Esophagus (tissue), 2 donors: ENCODE results near the gene LMO7. TPM values are rescaled to one million over a fixed set of nuclear protein-coding genes. Genes with fewer than 3 reads are reported as not detected.
"Not testable (repeated sequence)": the region's sequence is repeated elsewhere in the genome, so short reads cannot be mapped to it uniquely, and the experiment has no call there.

Experiments used
- H3K27ac ChIP-seq, 2 donors: one replicate each; pipeline ENCODE4 v1.5.1; 2013; ENCODE audit warnings: low read depth in 2 of 2, mild to moderate bottlenecking in 2 of 2, inconsistent platforms in 1 of 2, low read length in 1 of 2, moderate library complexity in 1 of 2
- H3K27me3 ChIP-seq, 2 donors: one replicate each; pipeline ENCODE4 v1.6.1; 2013; ENCODE audit warnings: low read length in 2 of 2, control low read depth in 1 of 2, mild to moderate bottlenecking in 1 of 2; ENCODE audit not compliant: insufficient read depth in 2 of 2, control insufficient read depth in 1 of 2
- H3K36me3 ChIP-seq, 2 donors: one replicate each; pipeline ENCODE4 v1.6.1; 2013; ENCODE audit warnings: low read length in 1 of 2; ENCODE audit not compliant: control insufficient read depth in 2 of 2, insufficient read depth in 2 of 2
- H3K4me1 ChIP-seq, 2 donors: one replicate each; pipeline ENCODE4 v1.6.1; 2013; ENCODE audit warnings: low read length in 1 of 2; ENCODE audit not compliant: control insufficient read depth in 2 of 2, insufficient read depth in 2 of 2
- H3K4me3 ChIP-seq, 2 donors: one replicate each; pipeline ENCODE4 v1.5.1; 2013; ENCODE audit warnings: low read length in 2 of 2, mild to moderate bottlenecking in 2 of 2, low read depth in 1 of 2, moderate library complexity in 1 of 2
- H3K9me3 ChIP-seq, 2 donors: one replicate each; pipeline ENCODE4 v1.6.1; 2013; ENCODE audit warnings: mild to moderate bottlenecking in 2 of 2, low read depth in 1 of 2, low read length in 1 of 2, moderate library complexity in 1 of 2; ENCODE audit not compliant: control insufficient read depth in 2 of 2, insufficient read depth in 1 of 2
- WGBS, 2 donors: extraction: QIAGEN DNeasy Blood & Tissue Kit; methylation state at CpG; one replicate each; pipeline ENCODE4 v1.1.7; 2013; 5-methylcytosine and 5-hydroxymethylcytosine counted together
- polyA plus RNA-seq, 2 donors: library from polyadenylated mRNA; stranded (reverse); fragments of 200-250 nt; gene quantifications; one replicate each; pipeline ENCODE4 v1.2.3, GENCODE V29; 2013
- donor health status: healthy with polysubstance abuse.
- donor health status: Bipolar disorder and iron deficiency.

LMO7 gene
- polyA plus RNA-seq, 2 donors = 115 to 253 TPM

DNA sequence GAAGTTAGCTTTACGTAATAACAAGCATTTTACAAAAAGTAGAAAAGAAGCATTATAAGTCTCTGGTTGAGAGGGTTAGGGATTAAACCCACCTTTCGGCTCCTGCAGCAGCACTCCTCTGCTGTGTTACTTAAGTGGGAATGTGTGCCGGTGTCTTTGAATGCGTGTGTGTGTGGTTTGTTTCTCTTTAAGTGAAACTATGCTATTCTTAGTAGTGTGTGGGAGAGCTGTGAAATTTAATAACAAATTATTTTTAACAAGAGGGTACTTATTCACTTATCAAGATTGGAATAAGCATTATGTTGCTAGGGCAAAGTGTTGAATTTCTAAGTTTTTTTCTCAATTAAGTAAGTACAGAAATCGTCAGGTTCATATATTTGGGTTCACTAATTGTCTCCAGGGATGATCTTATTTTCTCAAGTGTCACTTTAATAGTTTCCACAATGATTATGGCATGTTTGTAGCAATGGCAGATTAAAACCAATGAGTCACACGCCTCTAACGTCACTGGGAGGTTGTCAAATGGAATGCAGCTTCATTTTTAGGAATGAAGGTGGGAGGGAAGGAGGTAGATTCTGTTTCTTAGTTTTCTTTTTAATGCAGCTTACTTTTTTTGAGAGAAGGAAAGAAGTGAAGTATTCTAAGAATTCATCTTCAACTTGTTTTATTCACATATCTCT lies 151.3 kb downstream of the LMO7 start:
- Histone ChIP-seq H3K9me3 (no peaks in the 10 kb centered on the region), H3K27ac (no peak overlapping the region), H3K36me3 (peaks cover 0 to 6% of the 10 kb centered on the region in 2 donors), H3K4me3 (no peak overlapping the region), H3K27me3 (no peaks in the 10 kb centered on the region), H3K4me1 (peaks cover 3 to 7% of the 10 kb centered on the region in 2 donors)
- WGBS, 2 donors = 77 to 80% methylated on average over 7 of the region's 7 CpGs

DNA sequence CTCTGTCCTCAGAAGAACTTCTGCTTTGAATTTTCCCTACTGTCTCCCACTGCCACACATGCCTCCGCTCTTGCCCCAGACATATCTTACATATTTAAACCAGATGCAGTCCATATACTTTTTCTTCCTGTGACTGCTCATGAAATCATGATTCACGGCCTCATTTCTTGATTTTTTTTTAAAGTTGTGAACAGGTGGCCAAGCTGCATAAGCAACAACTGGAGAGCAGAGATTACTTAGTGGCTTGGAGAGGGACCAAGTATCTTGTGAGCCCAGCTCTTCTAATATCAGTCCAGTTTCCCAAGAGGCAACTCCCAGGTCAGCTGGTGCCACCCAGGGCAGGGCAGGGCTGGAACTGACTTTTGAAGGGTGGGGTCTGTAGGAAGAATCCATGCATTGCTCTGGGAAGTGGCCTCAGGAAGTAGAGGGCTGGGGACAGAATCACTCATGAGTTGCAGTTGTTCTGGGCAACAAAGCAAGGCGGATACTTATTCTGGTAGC lies 152.4 kb downstream of the LMO7 start:
- WGBS, 2 donors = 49 to 50% methylated on average over 3 of the region's 3 CpGs
- H3K27ac ChIP-seq = peak overlapping the region in 1 of 2 donors; percentile 5

DNA sequence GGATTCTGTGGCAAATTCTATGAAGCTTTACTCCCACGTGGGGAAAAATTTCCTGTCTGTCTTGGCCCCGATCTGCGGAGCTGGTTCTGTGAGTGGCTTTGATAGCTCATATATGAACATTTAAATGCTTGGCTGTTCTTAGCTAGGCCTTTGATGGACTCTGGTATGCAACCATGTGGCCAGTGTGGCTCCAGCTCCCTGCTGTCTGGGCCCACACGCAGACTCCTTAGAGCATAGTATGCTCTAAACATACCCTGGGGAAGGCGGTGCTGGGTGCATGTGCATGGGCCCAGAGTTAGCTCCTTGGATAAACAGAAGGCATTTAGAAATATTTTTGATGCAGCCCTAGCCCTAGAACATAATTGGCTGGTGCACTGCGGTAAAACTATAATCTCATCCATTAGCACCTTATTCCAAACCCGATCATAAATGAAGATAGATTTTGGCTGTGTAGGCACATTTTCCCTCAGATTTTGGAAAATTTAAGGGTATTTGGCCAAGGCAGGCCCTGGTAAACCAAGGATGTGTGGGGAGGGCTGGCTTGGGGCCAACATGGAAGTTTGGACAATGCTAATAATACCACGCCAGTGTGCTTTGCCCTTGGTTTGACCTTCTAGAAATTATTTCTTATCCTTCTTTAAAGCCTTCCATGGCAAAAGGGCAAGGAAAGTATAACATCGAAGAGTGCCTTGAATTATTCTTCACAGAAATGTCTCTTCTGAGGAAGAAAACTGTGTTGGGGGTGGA lies 153.5 kb downstream of the LMO7 start:
- H3K4me1 ChIP-seq = peaks cover 3 to 7% of the 10 kb centered on the region in 2 donors
- H3K27me3 ChIP-seq = no peaks in the 10 kb centered on the region
- H3K27ac ChIP-seq = no peak overlapping the region
- H3K4me3 ChIP-seq = no peak overlapping the region
- WGBS, 2 donors = 66 to 75% methylated on average over 9 of the region's 9 CpGs
- H3K9me3 ChIP-seq = no peaks in the 10 kb centered on the region
- peaks cover 0 to 2% of the 10 kb centered on the region in 2 donors for H3K36me3 ChIP-seq

More for the DNA sequence above, 152.4 kb downstream of the LMO7 start:
- Histone ChIP-seq H3K36me3 (peaks cover 0 to 2% of the 10 kb centered on the region in 2 donors), H3K4me3 (no peak overlapping the region), H3K9me3 (no peaks in the 10 kb centered on the region), H3K4me1 (peaks cover 3 to 7% of the 10 kb centered on the region in 2 donors), H3K27me3 (no peaks in the 10 kb centered on the region)

DNA sequence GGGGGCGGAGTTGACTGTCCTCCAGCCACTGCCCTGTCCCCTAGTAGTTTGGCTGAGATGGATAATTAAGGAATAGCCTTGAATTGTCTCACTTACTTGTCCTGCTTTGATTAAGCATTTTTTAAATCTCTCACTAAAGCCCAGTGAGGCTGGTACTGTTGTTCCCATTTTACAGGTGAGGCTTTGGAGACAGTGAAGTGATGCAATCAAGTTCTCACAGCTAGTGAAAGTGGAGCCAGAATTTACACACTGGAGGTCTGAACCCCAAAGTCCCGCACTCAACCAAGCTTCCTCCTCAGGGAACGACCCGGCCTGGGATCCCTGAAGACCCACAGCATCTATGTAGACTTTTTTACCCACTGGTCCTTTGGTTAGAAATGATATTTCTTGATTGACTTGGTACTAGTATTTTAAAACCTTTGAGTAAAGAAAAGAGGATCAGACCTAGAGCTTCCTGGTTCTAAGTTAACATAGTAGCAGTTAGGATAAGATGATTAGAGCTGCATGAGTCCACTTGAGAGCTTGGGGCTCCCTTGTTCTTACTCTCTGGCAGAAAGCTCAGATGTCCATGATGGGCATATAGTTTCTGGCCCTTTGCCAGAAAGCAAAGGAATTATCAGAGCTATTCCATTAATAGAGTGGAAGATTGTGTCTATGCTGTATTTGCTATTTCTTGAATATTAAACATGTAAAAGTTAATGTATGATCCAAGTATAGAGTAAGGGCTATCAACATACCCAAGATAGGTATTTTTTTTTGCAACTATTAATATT lies 154.3 kb downstream of the LMO7 start:
- Histone ChIP-seq H3K4me3 (no peak overlapping the region), H3K27ac (no peak overlapping the region), H3K9me3 (no peaks in the 10 kb centered on the region), H3K4me1 (peaks cover 3 to 7% of the 10 kb centered on the region in 2 donors), H3K27me3 (no peaks in the 10 kb centered on the region), H3K36me3 (peaks cover 0 to 2% of the 10 kb centered on the region in 2 donors)
- 97 to 98% methylated on average over 4 of the region's 4 CpGs for WGBS, 2 donors

DNA sequence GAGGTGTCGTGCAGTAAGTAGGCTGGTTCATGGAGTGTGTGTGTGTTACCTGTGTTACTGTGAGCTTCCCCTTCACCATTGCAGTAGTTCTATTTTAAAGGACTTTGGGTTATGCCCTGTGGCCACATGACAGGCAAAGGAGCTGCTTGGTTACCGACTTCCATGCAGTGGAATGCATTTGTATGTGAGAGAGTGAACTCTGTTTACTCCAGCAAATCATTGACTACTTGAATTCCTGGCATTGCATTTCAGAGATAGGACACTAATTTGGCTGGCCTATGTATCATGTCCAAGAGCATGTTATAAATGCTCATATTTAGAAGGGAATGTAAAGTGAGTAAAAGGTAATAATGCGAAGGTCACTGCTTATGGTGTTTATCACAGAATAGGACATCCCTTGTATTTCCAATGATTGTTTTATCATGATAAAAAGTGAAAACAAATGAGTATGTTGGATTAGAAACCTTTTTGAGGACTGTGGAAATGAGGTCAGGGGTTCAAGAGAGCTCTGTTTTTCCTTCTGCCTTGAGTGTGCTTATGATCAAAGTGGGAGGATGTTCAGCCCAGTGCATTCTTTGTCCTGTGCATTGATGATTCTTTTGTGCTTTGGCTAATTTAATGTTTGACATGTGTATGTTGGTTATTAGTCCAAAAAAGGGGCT lies 156.5 kb downstream of the LMO7 start:
- H3K36me3 ChIP-seq = no peaks in the 10 kb centered on the region
- no peaks in the 10 kb centered on the region for H3K9me3 ChIP-seq
- H3K27ac ChIP-seq = no peak overlapping the region
- WGBS, 2 donors = 80 to 82% methylated on average over 3 of the region's 3 CpGs
- peaks cover 3 to 7% of the 10 kb centered on the region in 2 donors for H3K4me1 ChIP-seq
- no peak overlapping the region for H3K4me3 ChIP-seq
- no peaks in the 10 kb centered on the region for H3K27me3 ChIP-seq

DNA sequence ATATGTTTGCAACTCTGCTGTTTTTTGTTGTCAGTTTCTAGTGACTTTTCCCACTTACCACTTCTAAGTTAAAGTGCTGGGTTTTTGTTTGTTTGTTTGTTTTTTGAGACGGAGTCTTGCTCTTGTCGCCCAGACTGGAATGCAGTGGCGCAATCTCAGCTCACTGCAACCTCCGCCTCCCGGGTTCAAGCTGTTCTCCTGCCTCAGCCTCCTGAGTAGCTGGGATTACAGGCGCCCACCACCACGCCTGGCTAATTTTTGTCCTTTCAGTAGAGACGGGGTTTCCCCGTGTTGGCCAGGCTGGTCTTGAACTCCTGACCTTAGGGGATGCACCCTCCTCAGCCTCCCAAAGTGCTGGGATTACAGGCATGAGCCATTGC lies 157.0 kb downstream of the LMO7 start:
- H3K27me3 ChIP-seq, H3K4me1 ChIP-seq, H3K4me3 ChIP-seq, H3K36me3 ChIP-seq, H3K27ac ChIP-seq, H3K9me3 ChIP-seq: not testable (repeated sequence)
- WGBS, 2 donors = 88 to 93% methylated on average over 9 of the region's 9 CpGs

DNA sequence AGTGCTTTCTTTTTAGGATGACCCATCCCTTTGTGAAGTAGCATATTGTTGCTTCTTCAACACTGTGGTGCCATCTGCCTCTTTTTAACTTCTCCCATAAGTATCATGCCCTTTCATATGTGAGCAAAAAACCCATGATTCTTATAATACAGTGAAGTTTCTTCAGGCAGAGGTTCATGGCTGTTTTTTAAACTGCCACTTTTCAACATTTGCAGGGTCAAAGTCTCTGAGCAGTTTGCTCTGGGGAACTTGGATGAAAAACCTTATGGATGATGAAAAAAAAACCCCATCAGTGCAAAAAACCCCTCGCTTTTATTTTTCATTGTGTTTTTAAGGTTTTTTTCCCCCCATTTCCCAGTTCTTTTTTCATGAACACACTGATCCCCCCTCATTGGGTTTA lies 158.5 kb downstream of the LMO7 start:
- Histone ChIP-seq H3K36me3 (no peaks in the 10 kb centered on the region), H3K27me3 (no peaks in the 10 kb centered on the region), H3K9me3 (no peaks in the 10 kb centered on the region), H3K4me1 (peaks cover 0 to 1% of the 10 kb centered on the region in 2 donors), H3K4me3 (no peak overlapping the region), H3K27ac (no peak overlapping the region)
- WGBS, 2 donors = 91 to 95% methylated on average over 1 of the region's 1 CpG

DNA sequence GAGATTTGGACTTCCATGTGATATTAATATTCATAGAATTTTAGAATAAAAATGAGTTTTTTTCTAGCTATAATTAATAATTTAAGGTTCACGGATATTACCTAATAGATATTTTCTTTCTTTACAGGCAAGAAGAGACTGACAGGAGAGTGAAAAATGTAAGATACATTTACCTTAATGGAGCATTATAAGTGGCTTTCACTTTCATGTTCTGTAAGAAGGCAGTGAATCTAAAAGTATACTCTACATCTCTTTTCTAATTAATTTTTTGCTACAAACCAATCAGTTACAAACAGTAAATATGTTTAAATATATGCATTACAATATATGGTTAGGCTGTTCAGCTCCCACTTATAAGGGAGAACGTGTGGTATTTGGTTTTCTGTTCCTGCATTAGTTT lies 159.1 kb downstream of the LMO7 start:
- H3K4me3 ChIP-seq = no peak overlapping the region
- no peaks in the 10 kb centered on the region for H3K4me1 ChIP-seq
- WGBS, 2 donors = 94 to 96% methylated on average over 2 of the region's 2 CpGs
- no peaks in the 10 kb centered on the region for H3K36me3 ChIP-seq
- no peaks in the 10 kb centered on the region for H3K27me3 ChIP-seq
- H3K27ac ChIP-seq = no peak overlapping the region
- H3K9me3 ChIP-seq = no peaks in the 10 kb centered on the region

DNA sequence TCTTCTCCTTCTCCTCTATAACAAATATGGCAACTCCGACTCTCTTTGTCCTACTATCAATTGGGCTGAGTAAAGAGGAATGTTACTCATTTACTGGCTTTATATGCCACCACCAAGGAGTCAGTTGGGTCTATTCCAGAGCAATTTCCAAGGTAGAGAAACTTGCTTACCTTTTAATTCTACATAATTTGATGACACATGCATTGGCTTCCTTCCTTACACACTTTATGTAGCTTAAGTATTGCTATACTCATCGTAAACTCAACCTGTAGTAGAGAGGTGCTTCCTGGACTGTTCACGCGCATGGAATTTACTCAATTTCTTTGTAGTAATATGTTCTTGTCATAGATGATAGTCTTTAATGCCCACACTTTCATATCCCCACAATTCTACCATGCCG lies 160.7 kb downstream of the LMO7 start:
- WGBS, 2 donors = 75 to 76% methylated on average over 5 of the region's 5 CpGs

More for the DNA sequence above, 160.7 kb downstream of the LMO7 start:
- Histone ChIP-seq H3K9me3 (no peaks in the 10 kb centered on the region), H3K4me1 (no peaks in the 10 kb centered on the region), H3K4me3 (no peak overlapping the region), H3K36me3 (peaks cover 0 to 2% of the 10 kb centered on the region in 2 donors), H3K27ac (no peak overlapping the region), H3K27me3 (no peaks in the 10 kb centered on the region)
